GM10266 (cell line): ENCODE data around the gene L3MBTL4.
"Not testable (repeated sequence)": the region's sequence is repeated elsewhere in the genome, so short reads cannot be mapped to it uniquely, and the experiment has no call there.

ENCODE experiments used
- DNase-seq: peaks from one replicate; pipeline ENCODE4 v3.0.0; 2012; ENCODE audit errors: extremely low spot score
- CTCF ChIP-seq: IDR thresholded peaks from 2 replicates; pipeline ENCODE4 v1.5.1; 2012; ENCODE audit warnings: mild to moderate bottlenecking, low read depth; ENCODE audit not compliant: control insufficient read depth, insufficient read depth; ENCODE audit errors: missing control alignments

The L3MBTL4 gene

GRCh38 chr18:6269660-6270332, 144.9 kb downstream of the L3MBTL4 start:
- DNase-seq = no peak
- TF ChIP-seq CTCF = no peak

GRCh38 chr18:6266212-6266611, 148.5 kb downstream of the L3MBTL4 start:
- DNase-seq = no peak

GRCh38 chr18:6261938-6262337, 152.8 kb downstream of the L3MBTL4 start:
- DNase-seq = no peak
- TF ChIP-seq CTCF = no peak

More at GRCh38 chr18:6266212-6266611, 148.5 kb downstream of the L3MBTL4 start:
- TF ChIP-seq CTCF = no peak

GRCh38 chr18:6259324-6259723, 155.4 kb downstream of the L3MBTL4 start:
- DNase-seq = not testable (repeated sequence)

GRCh38 chr18:6257950-6258349, 156.8 kb downstream of the L3MBTL4 start:
- TF ChIP-seq CTCF = no peak
- no peak for DNase-seq

- TF ChIP-seq CTCF = no peak
- no peak for DNase-seq
Measured at GRCh38 chr18:6256521-6256920, 158.2 kb downstream of the L3MBTL4 start.

- no peak for DNase-seq
- no peak for TF ChIP-seq CTCF
Measured at GRCh38 chr18:6255886-6256285, 158.8 kb downstream of the L3MBTL4 start.
